Measurements from ENCODE around the gene PLEKHA6. TPM values are rescaled to one million over a fixed set of nuclear protein-coding genes. Genes with fewer than 3 reads are reported as not detected.

PLEKHA6 gene
- total RNA-seq, 1 experiment from 2014 or later, result 2.1 TPM

DNA sequence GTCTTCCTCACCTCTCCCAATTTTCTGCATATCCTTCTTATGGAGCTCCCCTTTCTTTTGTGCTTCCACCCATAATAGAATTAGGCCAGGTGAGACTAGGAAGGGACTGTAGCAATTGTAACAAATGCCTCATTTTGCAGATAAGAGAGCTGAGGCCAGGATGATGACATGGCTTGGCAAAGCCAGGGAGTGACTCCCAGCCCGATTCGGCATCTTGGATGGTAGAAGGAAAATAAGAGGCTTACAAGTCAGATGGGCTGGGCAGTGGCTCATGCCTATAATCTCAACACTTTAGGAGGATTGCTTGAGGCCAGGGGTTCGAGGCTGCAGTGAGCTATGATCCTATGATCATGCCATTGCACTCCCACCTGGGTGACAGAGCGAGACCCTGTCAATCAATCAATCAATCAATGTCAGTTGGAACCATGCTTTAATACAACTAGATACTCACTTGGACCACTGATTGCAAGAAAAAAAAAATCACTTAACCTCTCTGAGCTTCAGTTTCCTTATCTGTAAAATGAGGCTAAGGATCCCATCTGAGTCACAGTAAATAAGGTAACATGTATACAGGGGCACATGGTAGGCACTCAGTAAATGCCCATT, 51.6 kb downstream of the PLEKHA6 start:
- no peaks in the 10 kb centered on the region for H4K20me1 ChIP-seq (ENCODE audit: control insufficient read depth, insufficient read depth, insufficient read length)
- no peak overlapping the region for H4K8ac ChIP-seq (replicated peaks; ENCODE audit: insufficient read length, low read depth, low read length)
- H2BK20ac ChIP-seq (ENCODE audit: low read depth, low read length, poor library complexity, severe bottlenecking), result no peak overlapping the region
- H3K18ac ChIP-seq (ENCODE audit: insufficient read length, low read depth, low read length), result no peak overlapping the region
- no peak overlapping the region for H3K23ac ChIP-seq (ENCODE audit: insufficient read length, low read depth, low read length)
- H3K27ac ChIP-seq (ENCODE audit: insufficient read length, low read depth, low read length), result no peak overlapping the region
- WGBS (ENCODE audit: extremely low coverage, insufficient read length, low lambda C conversion rate), result no CpG with 5 or more reads among the region's 4 CpGs
- H3K56ac ChIP-seq (ENCODE audit: insufficient read length, low read depth, low read length), result no peak overlapping the region
- no peaks in the 10 kb centered on the region for H3K27me3 ChIP-seq (ENCODE audit: insufficient read depth, low read length)
- H4K91ac ChIP-seq (ENCODE audit: insufficient read length, low read depth, low read length), result no peak overlapping the region
- H3K9ac ChIP-seq (ENCODE audit: extremely low read depth, insufficient read length, low read length), result no peak overlapping the region
- H3K14ac ChIP-seq (ENCODE audit: insufficient read depth, low read length), result no peak overlapping the region
- H2BK15ac ChIP-seq (ENCODE audit: low read depth, low read length), result no peak overlapping the region
- no peaks in the 10 kb centered on the region for H3K79me2 ChIP-seq (ENCODE audit: insufficient read depth, low read length)
- TF ChIP-seq, protein P1, sequence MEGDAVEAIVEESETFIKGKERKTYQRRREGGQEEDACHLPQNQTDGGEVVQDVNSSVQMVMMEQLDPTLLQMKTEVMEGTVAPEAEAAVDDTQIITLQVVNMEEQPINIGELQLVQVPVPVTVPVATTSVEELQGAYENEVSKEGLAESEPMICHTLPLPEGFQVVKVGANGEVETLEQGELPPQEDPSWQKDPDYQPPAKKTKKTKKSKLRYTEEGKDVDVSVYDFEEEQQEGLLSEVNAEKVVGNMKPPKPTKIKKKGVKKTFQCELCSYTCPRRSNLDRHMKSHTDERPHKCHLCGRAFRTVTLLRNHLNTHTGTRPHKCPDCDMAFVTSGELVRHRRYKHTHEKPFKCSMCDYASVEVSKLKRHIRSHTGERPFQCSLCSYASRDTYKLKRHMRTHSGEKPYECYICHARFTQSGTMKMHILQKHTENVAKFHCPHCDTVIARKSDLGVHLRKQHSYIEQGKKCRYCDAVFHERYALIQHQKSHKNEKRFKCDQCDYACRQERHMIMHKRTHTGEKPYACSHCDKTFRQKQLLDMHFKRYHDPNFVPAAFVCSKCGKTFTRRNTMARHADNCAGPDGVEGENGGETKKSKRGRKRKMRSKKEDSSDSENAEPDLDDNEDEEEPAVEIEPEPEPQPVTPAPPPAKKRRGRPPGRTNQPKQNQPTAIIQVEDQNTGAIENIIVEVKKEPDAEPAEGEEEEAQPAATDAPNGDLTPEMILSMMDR (conservative IDR thresholded peaks at IDR 0.05), result no peak
- peak overlapping the region; percentile 52 for H3K4me2 ChIP-seq (ENCODE audit: insufficient read depth, insufficient read length, low read length)
- H3K9me3 Mint-ChIP-seq, result no peaks in the 10 kb centered on the region
- H3K9me3 ChIP-seq (ENCODE audit: control insufficient read depth, low read depth, low read length), result no peaks in the 10 kb centered on the region
- H2BK5ac ChIP-seq (ENCODE audit: insufficient read length, low read length), result no peak overlapping the region
- H3T11ph ChIP-seq (ENCODE audit: low read length), result no peak overlapping the region
- H3K79me1 ChIP-seq (ENCODE audit: insufficient read depth, low read depth, low read length, poor library complexity, severe bottlenecking), result no peaks in the 10 kb centered on the region
- no peak overlapping the region for H2AFZ ChIP-seq (ENCODE audit: low read length)
- no peak overlapping the region for H2BK120ac ChIP-seq (ENCODE audit: low read depth, low read length, poor library complexity, severe bottlenecking)
- H3K23me2 ChIP-seq (ENCODE audit: insufficient read length, low read depth, low read length, poor library complexity, severe bottlenecking), result peaks cover 3% of the 10 kb centered on the region
- no peak overlapping the region for H2BK12ac ChIP-seq (ENCODE audit: insufficient read length, low read depth, low read length)
- peak overlapping the region in 1 of 2 experiments; percentile 4; a peak in 1 of 5 replicates for H3K4me3 Mint-ChIP-seq
- peaks cover 8% of the 10 kb centered on the region for H3K27me3 Mint-ChIP-seq (ENCODE audit: low read depth)
- no peak overlapping the region for H2AK5ac ChIP-seq (ENCODE audit: insufficient read length, low read length)
- H4K5ac ChIP-seq (ENCODE audit: insufficient read length, low read depth, low read length), result no peak overlapping the region
- H3K4ac ChIP-seq (ENCODE audit: low read depth, low read length), result no peak overlapping the region
- H3K36me3 Mint-ChIP-seq (ENCODE audit: insufficient read depth in 1 of 3, low read depth in 3 of 3), result no peaks in the 10 kb centered on the region
- no peak overlapping the region for H3K27ac Mint-ChIP-seq
- DNase-seq, result no peak
- H3K4me1 ChIP-seq (ENCODE audit: insufficient read depth, low read length), result peaks cover 9% of the 10 kb centered on the region
- H3K4me1 Mint-ChIP-seq, result peaks cover 61 to 62% of the 10 kb centered on the region in 2 experiments
